ENCODE measurements around the gene ZBTB3. TPM values are rescaled to one million over a fixed set of nuclear protein-coding genes. Genes with fewer than 3 reads are reported as not detected.

The ZBTB3 gene
- total RNA-seq, 1 experiment from 2014 or later = 9.7 TPM

DNA sequence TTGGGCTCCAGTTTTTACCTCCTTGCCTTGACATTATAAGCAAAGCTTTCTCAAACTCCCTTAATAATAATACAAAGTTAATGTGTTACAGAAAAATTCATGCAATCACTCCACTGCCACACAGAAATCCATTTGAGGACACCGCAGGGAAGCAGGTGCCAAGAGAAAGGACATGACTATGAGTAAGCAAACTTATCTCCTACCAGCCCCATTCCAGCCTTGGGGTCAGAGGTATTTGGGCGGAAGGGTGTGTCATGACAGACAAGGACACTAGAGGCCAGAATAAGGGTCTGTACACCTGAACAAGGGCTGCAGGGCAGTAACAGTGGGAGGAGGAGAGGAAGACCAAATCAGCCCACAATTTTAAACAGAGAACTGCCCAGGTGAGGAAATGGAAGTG is 40.6 kb downstream of the ZBTB3 start:
- DNase-seq = peak; percentile 69
- Mint-ChIP-seq H3K4me3 (ENCODE audit: low read depth, unreplicated experiment) (peak overlapping the region; percentile 64), H3K9me3 (ENCODE audit: low read depth, unreplicated experiment) (no peaks in the 10 kb centered on the region), H3K36me3 (ENCODE audit: insufficient read depth, unreplicated experiment) (peaks cover 98% of the 10 kb centered on the region), H3K27ac (ENCODE audit: unreplicated experiment) (peak overlapping the region; percentile 95), H3K27me3 (ENCODE audit: unreplicated experiment) (no peaks in the 10 kb centered on the region), H3K4me1 (ENCODE audit: low read depth, unreplicated experiment) (peaks cover 48% of the 10 kb centered on the region)
- intact Hi-C loops (cut with micrococcal nuclease; ENCODE audit: unreplicated experiment) = no loop called here
- CTCF ChIA-PET = interaction anchor here (1.0 to 1.4 kb wide), 2 partner anchors 73 to 92 kb away, joined by 3 read pairs; partner anchors contain the start of gene B3GAT3
- BruUV-seq (replicated peaks) = no TSS peak
- TF ChIP-seq, protein P1, sequence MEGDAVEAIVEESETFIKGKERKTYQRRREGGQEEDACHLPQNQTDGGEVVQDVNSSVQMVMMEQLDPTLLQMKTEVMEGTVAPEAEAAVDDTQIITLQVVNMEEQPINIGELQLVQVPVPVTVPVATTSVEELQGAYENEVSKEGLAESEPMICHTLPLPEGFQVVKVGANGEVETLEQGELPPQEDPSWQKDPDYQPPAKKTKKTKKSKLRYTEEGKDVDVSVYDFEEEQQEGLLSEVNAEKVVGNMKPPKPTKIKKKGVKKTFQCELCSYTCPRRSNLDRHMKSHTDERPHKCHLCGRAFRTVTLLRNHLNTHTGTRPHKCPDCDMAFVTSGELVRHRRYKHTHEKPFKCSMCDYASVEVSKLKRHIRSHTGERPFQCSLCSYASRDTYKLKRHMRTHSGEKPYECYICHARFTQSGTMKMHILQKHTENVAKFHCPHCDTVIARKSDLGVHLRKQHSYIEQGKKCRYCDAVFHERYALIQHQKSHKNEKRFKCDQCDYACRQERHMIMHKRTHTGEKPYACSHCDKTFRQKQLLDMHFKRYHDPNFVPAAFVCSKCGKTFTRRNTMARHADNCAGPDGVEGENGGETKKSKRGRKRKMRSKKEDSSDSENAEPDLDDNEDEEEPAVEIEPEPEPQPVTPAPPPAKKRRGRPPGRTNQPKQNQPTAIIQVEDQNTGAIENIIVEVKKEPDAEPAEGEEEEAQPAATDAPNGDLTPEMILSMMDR (IDR thresholded peaks at IDR 0.05; ENCODE audit: unreplicated experiment) = no peak

DNA sequence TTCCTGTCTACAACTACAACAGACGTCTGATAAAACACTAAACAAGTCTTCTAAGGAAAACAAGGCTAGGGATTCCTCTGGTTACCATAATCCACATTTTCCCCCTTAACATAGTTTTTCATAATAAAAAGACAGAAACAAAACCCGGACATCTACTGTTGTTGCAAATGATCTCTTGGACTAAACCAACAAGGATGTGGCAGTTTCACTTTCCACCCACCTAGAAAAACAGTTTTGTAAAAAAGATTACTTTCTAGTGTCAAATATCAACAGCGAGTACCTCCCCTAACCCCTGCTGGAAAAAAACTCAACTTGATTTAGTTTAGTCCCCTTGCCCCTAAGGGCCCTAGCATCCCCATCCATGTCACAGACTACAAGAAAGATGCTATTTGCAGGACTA is 41.1 kb downstream of the ZBTB3 start:
- CTCF ChIA-PET = interaction anchor here (1.4 kb wide), 1 partner anchor 74 kb away, joined by 3 read pairs; no protein-coding TSS in a partner anchor
- TF ChIP-seq, protein P1 (IDR thresholded peaks at IDR 0.05; ENCODE audit: unreplicated experiment) = no peak
- H3K9me3 Mint-ChIP-seq (ENCODE audit: low read depth, unreplicated experiment) = no peaks in the 10 kb centered on the region
- intact Hi-C loops (cut with micrococcal nuclease; ENCODE audit: unreplicated experiment) = no loop called here
- H3K27me3 Mint-ChIP-seq (ENCODE audit: unreplicated experiment) = no peaks in the 10 kb centered on the region
- peak overlapping the region; percentile 64 for H3K4me3 Mint-ChIP-seq (ENCODE audit: low read depth, unreplicated experiment)
- TSS peak; percentile 18 for BruUV-seq (replicated peaks)
- no peak for DNase-seq
- peaks cover 98% of the 10 kb centered on the region for H3K36me3 Mint-ChIP-seq (ENCODE audit: insufficient read depth, unreplicated experiment)
- peak overlapping the region; percentile 95 for H3K27ac Mint-ChIP-seq (ENCODE audit: unreplicated experiment)
- peaks cover 48% of the 10 kb centered on the region for H3K4me1 Mint-ChIP-seq (ENCODE audit: low read depth, unreplicated experiment)

DNA sequence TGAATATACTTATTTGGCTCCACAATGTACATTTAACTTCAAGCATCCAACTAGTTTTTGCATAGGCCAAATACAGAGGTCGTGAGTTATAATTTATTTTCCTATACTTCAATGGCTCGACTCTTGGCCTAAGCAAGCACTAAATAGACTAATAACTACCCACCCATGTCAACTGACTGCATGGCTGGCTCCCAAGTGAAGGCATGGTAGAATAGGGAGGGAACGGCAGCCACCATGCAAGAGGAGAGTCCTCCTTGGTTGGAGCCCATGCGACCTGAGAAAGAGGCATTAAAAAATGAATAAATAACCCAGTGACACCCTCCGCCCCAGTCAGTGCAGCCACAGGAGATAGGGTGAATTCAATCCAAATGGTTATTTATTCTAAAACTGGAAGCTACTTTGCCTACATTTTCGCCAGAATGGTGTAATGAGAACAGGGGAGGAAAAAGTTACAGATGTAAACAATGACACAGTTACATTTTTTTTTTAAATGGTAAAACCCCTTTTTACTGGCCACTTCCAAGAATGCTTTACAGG is 41.6 kb downstream of the ZBTB3 start:
- no TSS peak for BruUV-seq (replicated peaks)
- Mint-ChIP-seq H3K27me3 (ENCODE audit: unreplicated experiment) (no peaks in the 10 kb centered on the region), H3K36me3 (ENCODE audit: insufficient read depth, unreplicated experiment) (peaks cover 98% of the 10 kb centered on the region), H3K9me3 (ENCODE audit: low read depth, unreplicated experiment) (no peaks in the 10 kb centered on the region), H3K4me3 (ENCODE audit: low read depth, unreplicated experiment) (peak overlapping the region; percentile 19), H3K4me1 (ENCODE audit: low read depth, unreplicated experiment) (peaks cover 48% of the 10 kb centered on the region), H3K27ac (ENCODE audit: unreplicated experiment) (peak overlapping the region; percentile 95)
- CTCF ChIA-PET = no interaction called here
- DNase-seq = no peak
- TF ChIP-seq, protein P1 (IDR thresholded peaks at IDR 0.05; ENCODE audit: unreplicated experiment) = no peak
- intact Hi-C loops (cut with micrococcal nuclease; ENCODE audit: unreplicated experiment) = no loop called here

DNA sequence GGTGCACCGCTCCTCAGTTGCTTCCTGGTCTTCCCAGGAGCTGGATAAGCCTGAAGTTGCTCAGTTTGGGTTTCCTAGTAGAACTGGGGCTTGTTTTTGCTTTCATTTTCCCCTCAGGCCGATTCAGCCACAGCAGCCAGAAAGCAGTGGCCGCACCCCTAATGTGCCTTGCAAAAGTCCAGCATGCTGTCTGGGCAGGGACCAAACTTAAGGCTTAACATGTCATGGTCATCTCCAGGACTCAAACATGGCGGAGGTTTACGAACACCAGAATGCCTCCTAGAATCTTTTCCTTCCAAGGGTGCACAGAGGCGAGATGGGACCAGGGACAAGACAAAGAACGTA is 44.0 kb downstream of the ZBTB3 start:
- CTCF ChIA-PET = interaction anchor here (1.1 kb wide), 1 partner anchor 44 kb away, joined by 3 read pairs; the partner anchor contains the start of gene ZBTB3

More for the DNA sequence above, 44.0 kb downstream of the ZBTB3 start:
- Mint-ChIP-seq H3K27me3 (ENCODE audit: unreplicated experiment) (no peaks in the 10 kb centered on the region), H3K36me3 (ENCODE audit: insufficient read depth, unreplicated experiment) (peaks cover 98% of the 10 kb centered on the region), H3K9me3 (ENCODE audit: low read depth, unreplicated experiment) (no peaks in the 10 kb centered on the region), H3K4me3 (ENCODE audit: low read depth, unreplicated experiment) (peak overlapping the region; percentile 64), H3K4me1 (ENCODE audit: low read depth, unreplicated experiment) (peaks cover 50% of the 10 kb centered on the region), H3K27ac (ENCODE audit: unreplicated experiment) (peak overlapping the region; percentile 82)
- no peak for DNase-seq
- intact Hi-C loops (cut with micrococcal nuclease; ENCODE audit: unreplicated experiment) = no loop called here
- BruUV-seq (replicated peaks) = no TSS peak
- TF ChIP-seq, protein P1 (IDR thresholded peaks at IDR 0.05; ENCODE audit: unreplicated experiment) = no peak
